ENCODE data around the gene CACNA1C.

DNA sequence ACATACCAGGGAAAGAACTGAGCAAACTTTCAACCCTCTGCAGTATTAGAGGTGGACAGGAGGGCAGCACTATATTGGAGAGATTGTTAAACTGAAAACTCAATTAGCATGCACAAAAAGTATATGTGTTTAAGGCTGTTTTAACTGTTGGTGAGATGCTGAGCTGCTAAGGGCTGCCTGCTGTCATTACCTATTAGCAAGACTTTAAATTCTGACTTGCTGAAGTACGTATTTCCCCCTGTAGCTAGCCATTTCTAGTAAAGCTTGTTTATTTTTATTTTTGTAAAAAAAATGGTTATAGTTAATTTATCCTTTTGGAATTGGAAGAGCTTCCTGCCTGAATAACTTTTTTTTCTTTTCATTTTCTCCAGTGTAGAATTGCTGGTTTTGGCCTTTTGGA, 92.2 kb downstream of the CACNA1C start:
- no peak for TF ChIP-seq CTCF (IDR thresholded peaks at IDR 0.05)
- TF ChIP-seq POLR2A (IDR thresholded peaks at IDR 0.05) = no peak

Measured in esophagus squamous epithelium (tissue), 4 donors.